WTC11 (cell line): ENCODE data around the gene ZCCHC24.

Source experiments
- CBFB ChIP-seq: sonication (generic); formaldehyde crosslinking; IDR thresholded peaks from 2 replicates; pipeline ENCODE4 v1.8.1; 2022; ENCODE audit warnings: mild to moderate bottlenecking, low read depth, missing genetic modification reagents
- GRHL2 ChIP-seq: fragments of 250-450 bp; sonication (Bioruptor Pico); IDR thresholded peaks from 2 replicates; pipeline ENCODE4 v1.8.0; 2022; ENCODE audit warnings: mild to moderate bottlenecking, moderate library complexity; ENCODE audit not compliant: insufficient replicate concordance, severe bottlenecking
- IRF2 ChIP-seq: sonication (generic); formaldehyde crosslinking; IDR thresholded peaks from 2 replicates; pipeline ENCODE4 v1.8.0; 2022; ENCODE audit warnings: low read depth, missing genetic modification reagents, borderline replicate concordance
- JAZF1 ChIP-seq: fragments of 250-450 bp; sonication (Bioruptor Pico); IDR thresholded peaks from 2 replicates; pipeline ENCODE4 v1.9.0; 2021; ENCODE audit warnings: moderate library complexity, mild to moderate bottlenecking, inconsistent platforms
- TF ChIP-seq, protein P1 (sequence below): fragments of 200-600 bp; IDR thresholded peaks from 2 replicates; pipeline ENCODE4 v1.8.0; 2022; ENCODE audit warnings: antibody characterized with exemption

DNA sequence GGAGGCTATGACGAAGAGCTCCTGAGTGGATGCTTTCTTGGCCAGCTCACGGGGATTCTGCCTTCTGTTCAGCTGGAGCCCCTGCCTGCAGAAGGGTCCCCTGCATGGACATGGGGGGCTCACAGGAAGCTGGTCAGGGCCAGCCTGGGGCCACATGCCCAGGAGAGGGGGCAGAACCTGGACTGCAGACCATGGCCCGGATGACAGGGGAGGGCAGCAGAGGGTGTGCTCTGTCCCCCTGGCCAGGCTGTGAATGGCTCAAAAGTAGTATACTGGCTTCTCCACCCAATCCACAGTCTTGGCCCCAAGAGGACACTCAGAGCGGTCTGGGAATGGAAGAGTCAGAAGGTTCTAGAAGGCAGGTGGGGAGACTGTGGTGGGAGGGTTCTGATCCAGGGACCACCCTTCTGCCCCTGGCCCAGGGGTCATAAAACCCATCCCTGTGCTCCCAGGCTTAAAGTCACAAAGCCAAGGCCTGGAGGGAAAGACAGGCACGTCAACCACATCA is 57.9 kb downstream of the ZCCHC24 start:
- TF ChIP-seq CBFB (CRISPR knock-in tag) (no peak), GRHL2 (CRISPR knock-in tag) (no peak), IRF2 (CRISPR knock-in tag) (no peak), JAZF1 (CRISPR knock-in tag) (no peak)
- TF ChIP-seq, protein P1, sequence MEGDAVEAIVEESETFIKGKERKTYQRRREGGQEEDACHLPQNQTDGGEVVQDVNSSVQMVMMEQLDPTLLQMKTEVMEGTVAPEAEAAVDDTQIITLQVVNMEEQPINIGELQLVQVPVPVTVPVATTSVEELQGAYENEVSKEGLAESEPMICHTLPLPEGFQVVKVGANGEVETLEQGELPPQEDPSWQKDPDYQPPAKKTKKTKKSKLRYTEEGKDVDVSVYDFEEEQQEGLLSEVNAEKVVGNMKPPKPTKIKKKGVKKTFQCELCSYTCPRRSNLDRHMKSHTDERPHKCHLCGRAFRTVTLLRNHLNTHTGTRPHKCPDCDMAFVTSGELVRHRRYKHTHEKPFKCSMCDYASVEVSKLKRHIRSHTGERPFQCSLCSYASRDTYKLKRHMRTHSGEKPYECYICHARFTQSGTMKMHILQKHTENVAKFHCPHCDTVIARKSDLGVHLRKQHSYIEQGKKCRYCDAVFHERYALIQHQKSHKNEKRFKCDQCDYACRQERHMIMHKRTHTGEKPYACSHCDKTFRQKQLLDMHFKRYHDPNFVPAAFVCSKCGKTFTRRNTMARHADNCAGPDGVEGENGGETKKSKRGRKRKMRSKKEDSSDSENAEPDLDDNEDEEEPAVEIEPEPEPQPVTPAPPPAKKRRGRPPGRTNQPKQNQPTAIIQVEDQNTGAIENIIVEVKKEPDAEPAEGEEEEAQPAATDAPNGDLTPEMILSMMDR, result no peak
